CD4-positive, CD25-positive, alpha-beta regulatory T cell (primary cell): ENCODE results near the gene MPP7. TPM values are rescaled to one million over a fixed set of nuclear protein-coding genes. Genes with fewer than 3 reads are reported as not detected.
A peak's percentile ranks its signal among the peaks of the same experiment; 100 is the strongest.

ENCODE experiments used
- ATAC-seq, 2 donors: fragments of 150-1000 bp; cut with Tn5 transposase; one replicate each; pipeline ENCODE4 v1.10.0; 2021; ENCODE audit warnings: low read depth in 2 of 2, moderate number of reproducible peaks in 2 of 2, moderate library complexity in 1 of 2
- DNase-seq, 3 donors: peaks; one replicate each; pipeline versions ENCODE4 v3.0.0 to v3.0.0-alpha.2; 2012 to 2022; ENCODE audit warnings: mixed read lengths in 1 of 3
- H3K27ac ChIP-seq: one replicate; pipeline ENCODE4 v1.7.0; 2013; ENCODE audit warnings: mild to moderate bottlenecking, low read length; ENCODE audit not compliant: insufficient read depth, poor library complexity, severe bottlenecking
- H3K27me3 ChIP-seq: one replicate; pipeline ENCODE4 v1.7.0; 2013; ENCODE audit warnings: low read length; ENCODE audit not compliant: control insufficient read depth, insufficient read depth
- H3K36me3 ChIP-seq: one replicate; pipeline ENCODE4 v1.7.0; 2013; ENCODE audit warnings: mild to moderate bottlenecking, low read length, moderate library complexity; ENCODE audit not compliant: control insufficient read depth, insufficient read depth
- H3K4me1 ChIP-seq: 2 replicates; pipeline ENCODE4 v1.7.0; 2013; ENCODE audit warnings: mild to moderate bottlenecking, low read length; ENCODE audit not compliant: insufficient read depth, control insufficient read depth, poor library complexity, severe bottlenecking
- H3K4me3 ChIP-seq: one replicate; pipeline ENCODE4 v1.7.0; 2013; ENCODE audit warnings: low read depth, mild to moderate bottlenecking, low read length, moderate library complexity
- H3K9me3 ChIP-seq, 2 experiments: 1 replicate in 1 of 2; 2 replicates in 1 of 2; pipeline ENCODE4 v1.7.0; 2013; ENCODE audit warnings: low read length in 2 of 2, mild to moderate bottlenecking in 1 of 2, moderate library complexity in 1 of 2; ENCODE audit not compliant: control insufficient read depth in 2 of 2
- H3K27ac Mint-ChIP-seq, 3 donors: one replicate each; pipeline ENCODE4 v1.8.0; 2020 to 2022; ENCODE audit warnings: mild to moderate bottlenecking in 3 of 3, mixed read lengths in 3 of 3, moderate library complexity in 2 of 3
- H3K27me3 Mint-ChIP-seq: one replicate; pipeline ENCODE4 v1.8.0; 2022; ENCODE audit warnings: mild to moderate bottlenecking, mixed read lengths
- H3K36me3 Mint-ChIP-seq: one replicate; pipeline ENCODE4 v1.8.0; 2020; ENCODE audit warnings: mixed read lengths
- H3K4me1 Mint-ChIP-seq, 4 donors: one replicate each; pipeline ENCODE4 v1.8.0; 2020 to 2022; ENCODE audit warnings: mixed read lengths in 4 of 4, mild to moderate bottlenecking in 1 of 4
- H3K4me3 Mint-ChIP-seq, 4 donors: one replicate each; pipeline ENCODE4 v1.8.0; 2020 to 2022; ENCODE audit warnings: mild to moderate bottlenecking in 4 of 4, mixed read lengths in 4 of 4, moderate library complexity in 3 of 4
- H3K9me3 Mint-ChIP-seq, 7 donors: one replicate each; pipeline ENCODE4 v1.8.0; 2020 to 2022; ENCODE audit warnings: mixed read lengths in 7 of 7, mild to moderate bottlenecking in 3 of 7, moderate library complexity in 2 of 7
- polyA plus RNA-seq, 4 donors: library from polyadenylated mRNA; unstranded; fragments of 300-500 nt; fragmentation: Illumina TruSeq; gene quantifications; one replicate each; pipeline ENCODE4 v1.2.3, GENCODE V29; 2021
- total RNA-seq: library from RNA; stranded (reverse); gene quantifications from one replicate; pipeline ENCODE4 v1.2.3, GENCODE V29; 2022

Gene MPP7
- total and polyA plus RNA-seq, 5 donors from 2014 or later = 6.8 to 14.3 (median 12.9) TPM

- ATAC-seq = no peak
These were observed 21.0 kb downstream of the MPP7 start for GRCh38 chr10:28281726-28282315.

GRCh38 chr10:28280652-28281051 lies 22.2 kb downstream of the MPP7 start:
- Histone ChIP-seq H3K4me3 (no peak overlapping the region), H3K4me1 (no peaks in the 10 kb centered on the region), H3K9me3 (no peaks in the 10 kb centered on the region), H3K36me3 (no peaks in the 10 kb centered on the region), H3K27me3 (no peaks in the 10 kb centered on the region), H3K27ac (no peak overlapping the region)
- H3K4me3 Mint-ChIP-seq = no peak overlapping the region
- no peak for ATAC-seq
- no peak for DNase-seq
- no peaks in the 10 kb centered on the region for H3K36me3 Mint-ChIP-seq
- no peaks in the 10 kb centered on the region for H3K9me3 Mint-ChIP-seq
- H3K27ac Mint-ChIP-seq = peak overlapping the region in 1 of 3 donors; percentile 44
- no peaks in the 10 kb centered on the region for H3K27me3 Mint-ChIP-seq
- peaks cover 4 to 35% (median 16%) of the 10 kb centered on the region in 4 donors for H3K4me1 Mint-ChIP-seq

More at GRCh38 chr10:28281726-28282315, 21.0 kb downstream of the MPP7 start:
- Mint-ChIP-seq H3K27me3 (no peaks in the 10 kb centered on the region), H3K4me3 (no peak overlapping the region), H3K4me1 (peaks cover 4 to 33% (median 15%) of the 10 kb centered on the region in 4 donors), H3K27ac (no peak overlapping the region), H3K36me3 (no peaks in the 10 kb centered on the region), H3K9me3 (no peaks in the 10 kb centered on the region)
- DNase-seq = no peak
- Histone ChIP-seq H3K9me3 (no peaks in the 10 kb centered on the region), H3K4me1 (no peaks in the 10 kb centered on the region), H3K4me3 (no peak overlapping the region), H3K27ac (no peak overlapping the region), H3K27me3 (no peaks in the 10 kb centered on the region), H3K36me3 (no peaks in the 10 kb centered on the region)

GRCh38 chr10:28279878-28280277 lies 23.0 kb downstream of the MPP7 start:
- Histone ChIP-seq H3K27ac (no peak overlapping the region), H3K27me3 (no peaks in the 10 kb centered on the region), H3K4me1 (no peaks in the 10 kb centered on the region), H3K4me3 (no peak overlapping the region), H3K36me3 (no peaks in the 10 kb centered on the region), H3K9me3 (no peaks in the 10 kb centered on the region)
- peaks cover 2 to 37% (median 16%) of the 10 kb centered on the region in 4 donors for H3K4me1 Mint-ChIP-seq
- no peak overlapping the region for H3K4me3 Mint-ChIP-seq
- no peaks in the 10 kb centered on the region for H3K9me3 Mint-ChIP-seq
- H3K36me3 Mint-ChIP-seq = no peaks in the 10 kb centered on the region
- peak overlapping the region in 1 of 3 donors; percentile 12 for H3K27ac Mint-ChIP-seq
- no peak for ATAC-seq
- DNase-seq = no peak
- no peaks in the 10 kb centered on the region for H3K27me3 Mint-ChIP-seq

- peaks cover 6 to 34% (median 12%) of the 10 kb centered on the region in 4 donors for H3K4me1 Mint-ChIP-seq
- Histone ChIP-seq H3K27ac (no peak overlapping the region), H3K4me1 (no peaks in the 10 kb centered on the region), H3K4me3 (no peak overlapping the region), H3K36me3 (no peaks in the 10 kb centered on the region), H3K27me3 (no peaks in the 10 kb centered on the region), H3K9me3 (no peaks in the 10 kb centered on the region)
- H3K9me3 Mint-ChIP-seq = no peaks in the 10 kb centered on the region
- H3K36me3 Mint-ChIP-seq = no peaks in the 10 kb centered on the region
- H3K4me3 Mint-ChIP-seq = no peak overlapping the region
- DNase-seq (no peak), ATAC-seq (no peak)
- no peaks in the 10 kb centered on the region for H3K27me3 Mint-ChIP-seq
- no peak overlapping the region for H3K27ac Mint-ChIP-seq
These were observed 24.0 kb downstream of the MPP7 start for GRCh38 chr10:28278842-28279241.

GRCh38 chr10:28276384-28276783 lies 26.5 kb downstream of the MPP7 start:
- no peaks in the 10 kb centered on the region for H3K27me3 Mint-ChIP-seq
- peaks cover 6 to 21% (median 10%) of the 10 kb centered on the region in 4 donors for H3K4me1 Mint-ChIP-seq
- no peak for ATAC-seq

GRCh38 chr10:28274475-28274874 lies 28.4 kb downstream of the MPP7 start:
- H3K9me3 Mint-ChIP-seq = no peaks in the 10 kb centered on the region
- no peak overlapping the region for H3K4me3 ChIP-seq
- no peak for DNase-seq
- no peak overlapping the region for H3K27ac ChIP-seq
- no peaks in the 10 kb centered on the region for H3K4me1 ChIP-seq
- H3K27me3 Mint-ChIP-seq = no peaks in the 10 kb centered on the region
- no peaks in the 10 kb centered on the region for H3K36me3 ChIP-seq
- ATAC-seq = no peak
- no peaks in the 10 kb centered on the region for H3K9me3 ChIP-seq
- peaks cover 6 to 16% (median 10%) of the 10 kb centered on the region in 4 donors for H3K4me1 Mint-ChIP-seq
- no peaks in the 10 kb centered on the region for H3K27me3 ChIP-seq
- H3K27ac Mint-ChIP-seq = no peak overlapping the region
- no peaks in the 10 kb centered on the region for H3K36me3 Mint-ChIP-seq
- no peak overlapping the region for H3K4me3 Mint-ChIP-seq

More at GRCh38 chr10:28276384-28276783, 26.5 kb downstream of the MPP7 start:
- Histone ChIP-seq H3K4me1 (no peaks in the 10 kb centered on the region), H3K4me3 (no peak overlapping the region), H3K27me3 (no peaks in the 10 kb centered on the region), H3K9me3 (no peaks in the 10 kb centered on the region), H3K36me3 (no peaks in the 10 kb centered on the region), H3K27ac (no peak overlapping the region)
- no peaks in the 10 kb centered on the region for H3K36me3 Mint-ChIP-seq
- H3K27ac Mint-ChIP-seq = no peak overlapping the region
- no peaks in the 10 kb centered on the region for H3K9me3 Mint-ChIP-seq
- no peak for DNase-seq
- no peak overlapping the region for H3K4me3 Mint-ChIP-seq

- no peak overlapping the region for H3K27ac Mint-ChIP-seq
These were observed 29.5 kb downstream of the MPP7 start for GRCh38 chr10:28273343-28273742.

GRCh38 chr10:28269842-28270456 lies 32.9 kb downstream of the MPP7 start:
- Histone ChIP-seq H3K4me3 (no peak overlapping the region), H3K27me3 (no peaks in the 10 kb centered on the region), H3K27ac (no peak overlapping the region), H3K4me1 (no peaks in the 10 kb centered on the region), H3K9me3 (no peaks in the 10 kb centered on the region), H3K36me3 (no peaks in the 10 kb centered on the region)
- ATAC-seq = no peak
- Mint-ChIP-seq H3K27ac (no peak overlapping the region), H3K9me3 (no peaks in the 10 kb centered on the region), H3K4me3 (no peak overlapping the region), H3K36me3 (peaks cover under 1% of the 10 kb centered on the region), H3K4me1 (peaks cover 4 to 18% (median 11%) of the 10 kb centered on the region in 4 donors), H3K27me3 (no peaks in the 10 kb centered on the region)
- DNase-seq = no peak

More at GRCh38 chr10:28273343-28273742, 29.5 kb downstream of the MPP7 start:
- Histone ChIP-seq H3K36me3 (no peaks in the 10 kb centered on the region), H3K4me3 (no peak overlapping the region), H3K4me1 (no peaks in the 10 kb centered on the region), H3K9me3 (no peaks in the 10 kb centered on the region), H3K27me3 (no peaks in the 10 kb centered on the region), H3K27ac (no peak overlapping the region)
- Mint-ChIP-seq H3K9me3 (no peaks in the 10 kb centered on the region), H3K4me3 (no peak overlapping the region), H3K36me3 (no peaks in the 10 kb centered on the region), H3K27me3 (no peaks in the 10 kb centered on the region), H3K4me1 (peaks cover 6 to 17% (median 9%) of the 10 kb centered on the region in 4 donors)
- ATAC-seq (no peak), DNase-seq (no peak)
